ENCODE results near the gene PRKAG2.

PRKAG2 gene

GRCh38 chr7:151710646-151711434 is 166.1 kb downstream of the PRKAG2 start:
- peaks cover 5% of the 10 kb centered on the region for H3K9me3 ChIP-seq (ENCODE audit: low read length)

GRCh38 chr7:151710121-151710640 is 166.7 kb downstream of the PRKAG2 start:
- Histone ChIP-seq H2AFZ (ENCODE audit: low read depth, low read length) (no peak overlapping the region), H3K27me3 (ENCODE audit: insufficient read depth, low read length) (no peaks in the 10 kb centered on the region), H3K4me1 (ENCODE audit: insufficient read depth, low read length) (no peaks in the 10 kb centered on the region), H3K36me3 (ENCODE audit: insufficient read depth, low read length) (no peaks in the 10 kb centered on the region), H3K4me3 (ENCODE audit: low read length) (no peak overlapping the region), H3K9me3 (ENCODE audit: low read length) (peaks cover 5% of the 10 kb centered on the region)

More at GRCh38 chr7:151710646-151711434, 166.1 kb downstream of the PRKAG2 start:
- Histone ChIP-seq H2AFZ (ENCODE audit: low read depth, low read length) (no peak overlapping the region), H3K27me3 (ENCODE audit: insufficient read depth, low read length) (no peaks in the 10 kb centered on the region), H3K36me3 (ENCODE audit: insufficient read depth, low read length) (no peaks in the 10 kb centered on the region), H3K4me3 (ENCODE audit: low read length) (no peak overlapping the region), H3K4me1 (ENCODE audit: insufficient read depth, low read length) (no peaks in the 10 kb centered on the region)

- peaks cover 5% of the 10 kb centered on the region for H3K9me3 ChIP-seq (ENCODE audit: low read length)
- H3K36me3 ChIP-seq (ENCODE audit: insufficient read depth, low read length), result no peaks in the 10 kb centered on the region
- no peaks in the 10 kb centered on the region for H3K4me1 ChIP-seq (ENCODE audit: insufficient read depth, low read length)
- H3K27me3 ChIP-seq (ENCODE audit: insufficient read depth, low read length), result no peaks in the 10 kb centered on the region
- H2AFZ ChIP-seq (ENCODE audit: low read depth, low read length), result no peak overlapping the region
- no peak overlapping the region for H3K4me3 ChIP-seq (ENCODE audit: low read length)
These were observed 167.5 kb downstream of the PRKAG2 start for GRCh38 chr7:151709141-151710038.

- H3K9me3 ChIP-seq (ENCODE audit: low read length), result peaks cover 5% of the 10 kb centered on the region
- H2AFZ ChIP-seq (ENCODE audit: low read depth, low read length), result no peak overlapping the region
- no peaks in the 10 kb centered on the region for H3K27me3 ChIP-seq (ENCODE audit: insufficient read depth, low read length)
- no peaks in the 10 kb centered on the region for H3K36me3 ChIP-seq (ENCODE audit: insufficient read depth, low read length)
- H3K4me1 ChIP-seq (ENCODE audit: insufficient read depth, low read length), result no peaks in the 10 kb centered on the region
- H3K4me3 ChIP-seq (ENCODE audit: low read length), result no peak overlapping the region
These were observed 168.3 kb downstream of the PRKAG2 start for GRCh38 chr7:151708610-151709009.

- Histone ChIP-seq H3K36me3 (ENCODE audit: insufficient read depth, low read length) (no peaks in the 10 kb centered on the region), H3K4me3 (ENCODE audit: low read length) (no peak overlapping the region), H3K9me3 (ENCODE audit: low read length) (peaks cover 5% of the 10 kb centered on the region), H3K27me3 (ENCODE audit: insufficient read depth, low read length) (no peaks in the 10 kb centered on the region), H3K4me1 (ENCODE audit: insufficient read depth, low read length) (no peaks in the 10 kb centered on the region), H2AFZ (ENCODE audit: low read depth, low read length) (no peak overlapping the region)
These were observed 169.2 kb downstream of the PRKAG2 start for GRCh38 chr7:151707757-151708156.

GRCh38 chr7:151707105-151707469 is 169.8 kb downstream of the PRKAG2 start:
- Histone ChIP-seq H3K4me3 (ENCODE audit: low read length) (no peak overlapping the region), H3K27me3 (ENCODE audit: insufficient read depth, low read length) (no peaks in the 10 kb centered on the region), H2AFZ (ENCODE audit: low read depth, low read length) (no peak overlapping the region), H3K9me3 (ENCODE audit: low read length) (peaks cover 5% of the 10 kb centered on the region), H3K4me1 (ENCODE audit: insufficient read depth, low read length) (no peaks in the 10 kb centered on the region), H3K36me3 (ENCODE audit: insufficient read depth, low read length) (no peaks in the 10 kb centered on the region)

GRCh38 chr7:151706277-151707104 is 170.4 kb downstream of the PRKAG2 start:
- H3K4me1 ChIP-seq (ENCODE audit: insufficient read depth, low read length), result no peaks in the 10 kb centered on the region
- H3K36me3 ChIP-seq (ENCODE audit: insufficient read depth, low read length), result no peaks in the 10 kb centered on the region
- no peaks in the 10 kb centered on the region for H3K27me3 ChIP-seq (ENCODE audit: insufficient read depth, low read length)
- no peak overlapping the region for H3K4me3 ChIP-seq (ENCODE audit: low read length)
- H3K9me3 ChIP-seq (ENCODE audit: low read length), result peaks cover 5% of the 10 kb centered on the region
- no peak overlapping the region for H2AFZ ChIP-seq (ENCODE audit: low read depth, low read length)

GRCh38 chr7:151705636-151706276 is 171.2 kb downstream of the PRKAG2 start:
- Histone ChIP-seq H3K9me3 (ENCODE audit: low read length) (peaks cover 5% of the 10 kb centered on the region), H3K27me3 (ENCODE audit: insufficient read depth, low read length) (no peaks in the 10 kb centered on the region), H3K36me3 (ENCODE audit: insufficient read depth, low read length) (no peaks in the 10 kb centered on the region), H2AFZ (ENCODE audit: low read depth, low read length) (no peak overlapping the region), H3K4me3 (ENCODE audit: low read length) (no peak overlapping the region), H3K4me1 (ENCODE audit: insufficient read depth, low read length) (no peaks in the 10 kb centered on the region)

GRCh38 chr7:151704960-151705635 is 171.8 kb downstream of the PRKAG2 start:
- peaks cover 5% of the 10 kb centered on the region for H3K9me3 ChIP-seq (ENCODE audit: low read length)
- H3K4me3 ChIP-seq (ENCODE audit: low read length), result no peak overlapping the region
- H3K4me1 ChIP-seq (ENCODE audit: insufficient read depth, low read length), result no peaks in the 10 kb centered on the region
- H3K27me3 ChIP-seq (ENCODE audit: insufficient read depth, low read length), result no peaks in the 10 kb centered on the region
- H3K36me3 ChIP-seq (ENCODE audit: insufficient read depth, low read length), result no peaks in the 10 kb centered on the region
- no peak overlapping the region for H2AFZ ChIP-seq (ENCODE audit: low read depth, low read length)

GRCh38 chr7:151704299-151704959 is 172.5 kb downstream of the PRKAG2 start:
- no peak overlapping the region for H3K4me3 ChIP-seq (ENCODE audit: low read length)
- no peak overlapping the region for H2AFZ ChIP-seq (ENCODE audit: low read depth, low read length)
- H3K27me3 ChIP-seq (ENCODE audit: insufficient read depth, low read length), result no peaks in the 10 kb centered on the region
- H3K4me1 ChIP-seq (ENCODE audit: insufficient read depth, low read length), result no peaks in the 10 kb centered on the region
- peaks cover 2% of the 10 kb centered on the region for H3K9me3 ChIP-seq (ENCODE audit: low read length)
- no peaks in the 10 kb centered on the region for H3K36me3 ChIP-seq (ENCODE audit: insufficient read depth, low read length)

GRCh38 chr7:151702961-151703360 is 174.0 kb downstream of the PRKAG2 start:
- no peaks in the 10 kb centered on the region for H3K36me3 ChIP-seq (ENCODE audit: insufficient read depth, low read length)
- H3K4me1 ChIP-seq (ENCODE audit: insufficient read depth, low read length), result no peaks in the 10 kb centered on the region
- no peaks in the 10 kb centered on the region for H3K27me3 ChIP-seq (ENCODE audit: insufficient read depth, low read length)
- H2AFZ ChIP-seq (ENCODE audit: low read depth, low read length), result no peak overlapping the region
- H3K4me3 ChIP-seq (ENCODE audit: low read length), result no peak overlapping the region
- no peaks in the 10 kb centered on the region for H3K9me3 ChIP-seq (ENCODE audit: low read length)
